ENCODE results near the gene CDC14A. TPM values are rescaled to one million over a fixed set of nuclear protein-coding genes. Genes with fewer than 3 reads are reported as not detected.

The CDC14A gene
- total and polyA plus RNA-seq, 2 experiments from 2014 or later, result 7.3 to 14.5 TPM

- DNase-seq (ENCODE audit: low spot score), result no peak
- Histone ChIP-seq H3K4me1 (ENCODE audit: insufficient read depth) (no peaks in the 10 kb centered on the region), H3K79me2 (peaks cover 65% of the 10 kb centered on the region), H3K9me3 (ENCODE audit: low read depth) (no peaks in the 10 kb centered on the region), H3K36me3 (replicated peaks; ENCODE audit: insufficient read depth, low read depth) (no peaks in the 10 kb centered on the region), H3K4me2 (no peak overlapping the region), H2AFZ (no peak overlapping the region), H3K27me3 (no peaks in the 10 kb centered on the region), H3K27ac (no peak overlapping the region), H3K9me2 (replicated peaks; ENCODE audit: insufficient read depth) (no peaks in the 10 kb centered on the region), H4K20me1 (ENCODE audit: insufficient read depth, poor library complexity, severe bottlenecking) (no peaks in the 10 kb centered on the region), H3K4me3 (no peak overlapping the region)
- WGBS (ENCODE audit: low lambda C conversion rate, missing lambda C conversion rate), result 88% methylated on average over 5 of the region's 5 CpGs
- TF ChIP-seq EZH2 (IDR thresholded peaks at IDR 0.05; ENCODE audit: borderline replicate concordance) (no peak), EZH2phosphoT487 (IDR thresholded peaks at IDR 0.05; ENCODE audit: low read depth, severe bottlenecking, unreplicated experiment) (no peak)
- TF ChIP-seq, protein P1, sequence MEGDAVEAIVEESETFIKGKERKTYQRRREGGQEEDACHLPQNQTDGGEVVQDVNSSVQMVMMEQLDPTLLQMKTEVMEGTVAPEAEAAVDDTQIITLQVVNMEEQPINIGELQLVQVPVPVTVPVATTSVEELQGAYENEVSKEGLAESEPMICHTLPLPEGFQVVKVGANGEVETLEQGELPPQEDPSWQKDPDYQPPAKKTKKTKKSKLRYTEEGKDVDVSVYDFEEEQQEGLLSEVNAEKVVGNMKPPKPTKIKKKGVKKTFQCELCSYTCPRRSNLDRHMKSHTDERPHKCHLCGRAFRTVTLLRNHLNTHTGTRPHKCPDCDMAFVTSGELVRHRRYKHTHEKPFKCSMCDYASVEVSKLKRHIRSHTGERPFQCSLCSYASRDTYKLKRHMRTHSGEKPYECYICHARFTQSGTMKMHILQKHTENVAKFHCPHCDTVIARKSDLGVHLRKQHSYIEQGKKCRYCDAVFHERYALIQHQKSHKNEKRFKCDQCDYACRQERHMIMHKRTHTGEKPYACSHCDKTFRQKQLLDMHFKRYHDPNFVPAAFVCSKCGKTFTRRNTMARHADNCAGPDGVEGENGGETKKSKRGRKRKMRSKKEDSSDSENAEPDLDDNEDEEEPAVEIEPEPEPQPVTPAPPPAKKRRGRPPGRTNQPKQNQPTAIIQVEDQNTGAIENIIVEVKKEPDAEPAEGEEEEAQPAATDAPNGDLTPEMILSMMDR (IDR thresholded peaks at IDR 0.05; ENCODE audit: poor library complexity), result no peak
Observed at GRCh38 chr1:100361511-100362089, 9.3 kb downstream of the CDC14A start.

DNA sequence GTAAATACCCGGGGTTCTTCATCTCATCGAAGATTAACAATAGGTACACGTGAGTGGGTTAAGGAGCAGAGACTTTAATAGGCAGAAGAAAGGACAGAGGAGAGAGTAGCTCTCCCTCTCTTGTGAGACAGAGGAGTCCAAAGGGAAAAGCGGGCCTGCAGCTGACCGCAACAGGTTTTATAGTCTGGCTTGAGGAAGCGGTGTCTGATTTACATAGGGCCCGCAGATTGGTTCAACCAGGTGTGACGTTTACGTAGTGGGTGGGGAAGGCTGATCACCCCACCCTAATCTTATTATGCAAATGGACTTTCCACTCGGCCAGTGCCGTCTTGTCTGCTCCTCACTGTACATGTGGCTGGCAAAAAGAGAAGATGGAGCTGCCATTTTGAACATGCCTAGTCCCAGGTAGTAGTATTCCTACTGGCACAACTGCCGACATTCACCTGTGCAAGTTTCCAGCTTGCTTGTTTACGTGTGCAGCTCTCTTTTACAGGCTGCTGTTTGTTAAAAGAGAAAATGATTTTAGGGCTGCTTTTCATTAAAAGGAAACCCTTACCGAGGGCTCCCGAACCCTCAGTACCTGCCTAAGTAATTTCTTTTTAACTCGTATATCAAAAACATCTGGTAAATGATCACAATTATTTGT lies 10.6 kb downstream of the CDC14A start:
- 90% methylated on average over 16 of the region's 16 CpGs for WGBS (ENCODE audit: low lambda C conversion rate, missing lambda C conversion rate)

GRCh38 chr1:100363831-100364230 lies 11.5 kb downstream of the CDC14A start:
- H3K4me3 ChIP-seq, result no peak overlapping the region
- no peaks in the 10 kb centered on the region for H3K36me3 ChIP-seq (replicated peaks; ENCODE audit: insufficient read depth, low read depth)
- no peak for DNase-seq (ENCODE audit: low spot score)
- no peaks in the 10 kb centered on the region for H4K20me1 ChIP-seq (ENCODE audit: insufficient read depth, poor library complexity, severe bottlenecking)
- TF ChIP-seq EZH2phosphoT487 (IDR thresholded peaks at IDR 0.05; ENCODE audit: low read depth, severe bottlenecking, unreplicated experiment) (no peak), EZH2 (IDR thresholded peaks at IDR 0.05; ENCODE audit: borderline replicate concordance) (no peak)
- TF ChIP-seq, protein P1 (IDR thresholded peaks at IDR 0.05; ENCODE audit: poor library complexity), result no peak
- H3K9me2 ChIP-seq (replicated peaks; ENCODE audit: insufficient read depth), result no peaks in the 10 kb centered on the region
- peaks cover 56% of the 10 kb centered on the region for H3K79me2 ChIP-seq
- no peaks in the 10 kb centered on the region for H3K9me3 ChIP-seq (ENCODE audit: low read depth)
- no peaks in the 10 kb centered on the region for H3K4me1 ChIP-seq (ENCODE audit: insufficient read depth)
- H3K27me3 ChIP-seq, result no peaks in the 10 kb centered on the region
- H3K27ac ChIP-seq, result no peak overlapping the region
- no peak overlapping the region for H2AFZ ChIP-seq
- H3K4me2 ChIP-seq, result no peak overlapping the region
- WGBS (ENCODE audit: low lambda C conversion rate, missing lambda C conversion rate), result 98% methylated on average over 4 of the region's 4 CpGs

More for the DNA sequence above, 10.6 kb downstream of the CDC14A start:
- H3K4me2 ChIP-seq, result no peak overlapping the region
- no peak for DNase-seq (ENCODE audit: low spot score)
- H3K9me3 ChIP-seq (ENCODE audit: low read depth), result no peaks in the 10 kb centered on the region
- H4K20me1 ChIP-seq (ENCODE audit: insufficient read depth, poor library complexity, severe bottlenecking), result no peaks in the 10 kb centered on the region
- no peaks in the 10 kb centered on the region for H3K36me3 ChIP-seq (replicated peaks; ENCODE audit: insufficient read depth, low read depth)
- TF ChIP-seq, protein P1 (IDR thresholded peaks at IDR 0.05; ENCODE audit: poor library complexity), result no peak
- TF ChIP-seq EZH2 (IDR thresholded peaks at IDR 0.05; ENCODE audit: borderline replicate concordance) (no peak), EZH2phosphoT487 (IDR thresholded peaks at IDR 0.05; ENCODE audit: low read depth, severe bottlenecking, unreplicated experiment) (no peak)
- peaks cover 57% of the 10 kb centered on the region for H3K79me2 ChIP-seq
- H3K9me2 ChIP-seq (replicated peaks; ENCODE audit: insufficient read depth), result no peaks in the 10 kb centered on the region
- H3K27me3 ChIP-seq, result no peaks in the 10 kb centered on the region
- no peak overlapping the region for H3K4me3 ChIP-seq
- no peak overlapping the region for H2AFZ ChIP-seq
- H3K4me1 ChIP-seq (ENCODE audit: insufficient read depth), result no peaks in the 10 kb centered on the region
- no peak overlapping the region for H3K27ac ChIP-seq

Measured in hepatocyte (in vitro differentiated cells).